HG03469 (cell line): Measurements from ENCODE around the gene KRTAP13-2.

Experiments
- ATAC-seq: cut with Tn5 transposase; IDR thresholded peaks from one replicate; pipeline ENCODE4 v1.9.1; 2021; ENCODE audit warnings: mild to moderate bottlenecking, moderate library complexity, moderate number of reproducible peaks; ENCODE audit not compliant: unreplicated experiment

Gene KRTAP13-2

DNA sequence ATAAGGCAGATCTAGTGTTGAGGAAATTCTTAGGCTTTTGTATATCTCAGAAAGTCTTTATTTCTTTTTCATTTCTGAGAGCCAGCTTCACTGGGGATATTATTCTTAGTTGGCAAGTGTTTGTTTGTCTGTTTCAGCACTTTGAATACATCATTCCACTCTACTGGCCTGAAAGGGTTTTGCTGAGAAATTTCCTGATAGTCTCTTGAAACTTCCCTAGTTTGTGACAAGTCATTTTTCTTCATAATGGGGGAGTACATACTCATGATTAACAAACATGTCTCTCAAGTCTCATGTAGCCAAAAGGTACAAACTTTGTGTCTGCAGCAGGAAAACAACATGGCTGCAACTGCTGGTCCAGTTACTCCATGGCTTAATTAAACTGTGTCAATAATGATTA, 45.7 kb downstream of the KRTAP13-2 start:
- no peak for ATAC-seq
